Measurements from ENCODE around the gene AP2B1.
A peak's percentile ranks its signal among the peaks of the same experiment; 100 is the strongest.

The AP2B1 gene

DNA sequence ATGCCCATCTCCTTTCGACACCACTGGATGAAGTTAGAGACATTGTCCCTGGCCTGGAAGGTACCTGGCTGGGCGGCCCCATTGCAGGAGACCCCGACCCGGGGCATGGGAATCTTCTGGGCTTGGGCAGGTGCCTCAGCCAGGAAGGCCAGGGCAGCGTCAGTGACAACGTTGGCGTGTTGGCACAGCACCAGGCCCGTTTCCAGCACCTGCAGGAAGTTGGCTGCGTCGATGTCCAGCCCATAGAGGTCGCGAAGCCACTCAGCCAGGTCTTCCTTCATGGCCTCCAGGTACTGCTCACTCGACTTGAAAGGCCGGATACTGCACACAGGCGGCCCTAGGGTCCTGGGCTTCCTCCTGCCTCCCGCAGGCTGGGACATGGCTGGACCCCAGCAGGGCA, 165.3 kb downstream of the AP2B1 start:
- no peak overlapping the region for H3K4me3 ChIP-seq (ENCODE audit: low read length)
- TF ChIP-seq, protein P1, sequence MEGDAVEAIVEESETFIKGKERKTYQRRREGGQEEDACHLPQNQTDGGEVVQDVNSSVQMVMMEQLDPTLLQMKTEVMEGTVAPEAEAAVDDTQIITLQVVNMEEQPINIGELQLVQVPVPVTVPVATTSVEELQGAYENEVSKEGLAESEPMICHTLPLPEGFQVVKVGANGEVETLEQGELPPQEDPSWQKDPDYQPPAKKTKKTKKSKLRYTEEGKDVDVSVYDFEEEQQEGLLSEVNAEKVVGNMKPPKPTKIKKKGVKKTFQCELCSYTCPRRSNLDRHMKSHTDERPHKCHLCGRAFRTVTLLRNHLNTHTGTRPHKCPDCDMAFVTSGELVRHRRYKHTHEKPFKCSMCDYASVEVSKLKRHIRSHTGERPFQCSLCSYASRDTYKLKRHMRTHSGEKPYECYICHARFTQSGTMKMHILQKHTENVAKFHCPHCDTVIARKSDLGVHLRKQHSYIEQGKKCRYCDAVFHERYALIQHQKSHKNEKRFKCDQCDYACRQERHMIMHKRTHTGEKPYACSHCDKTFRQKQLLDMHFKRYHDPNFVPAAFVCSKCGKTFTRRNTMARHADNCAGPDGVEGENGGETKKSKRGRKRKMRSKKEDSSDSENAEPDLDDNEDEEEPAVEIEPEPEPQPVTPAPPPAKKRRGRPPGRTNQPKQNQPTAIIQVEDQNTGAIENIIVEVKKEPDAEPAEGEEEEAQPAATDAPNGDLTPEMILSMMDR (IDR thresholded peaks at IDR 0.05; ENCODE audit: insufficient read depth, low read depth, low read length, missing control alignments): no peak
- no peak for DNase-seq (ENCODE audit: low read depth)

DNA sequence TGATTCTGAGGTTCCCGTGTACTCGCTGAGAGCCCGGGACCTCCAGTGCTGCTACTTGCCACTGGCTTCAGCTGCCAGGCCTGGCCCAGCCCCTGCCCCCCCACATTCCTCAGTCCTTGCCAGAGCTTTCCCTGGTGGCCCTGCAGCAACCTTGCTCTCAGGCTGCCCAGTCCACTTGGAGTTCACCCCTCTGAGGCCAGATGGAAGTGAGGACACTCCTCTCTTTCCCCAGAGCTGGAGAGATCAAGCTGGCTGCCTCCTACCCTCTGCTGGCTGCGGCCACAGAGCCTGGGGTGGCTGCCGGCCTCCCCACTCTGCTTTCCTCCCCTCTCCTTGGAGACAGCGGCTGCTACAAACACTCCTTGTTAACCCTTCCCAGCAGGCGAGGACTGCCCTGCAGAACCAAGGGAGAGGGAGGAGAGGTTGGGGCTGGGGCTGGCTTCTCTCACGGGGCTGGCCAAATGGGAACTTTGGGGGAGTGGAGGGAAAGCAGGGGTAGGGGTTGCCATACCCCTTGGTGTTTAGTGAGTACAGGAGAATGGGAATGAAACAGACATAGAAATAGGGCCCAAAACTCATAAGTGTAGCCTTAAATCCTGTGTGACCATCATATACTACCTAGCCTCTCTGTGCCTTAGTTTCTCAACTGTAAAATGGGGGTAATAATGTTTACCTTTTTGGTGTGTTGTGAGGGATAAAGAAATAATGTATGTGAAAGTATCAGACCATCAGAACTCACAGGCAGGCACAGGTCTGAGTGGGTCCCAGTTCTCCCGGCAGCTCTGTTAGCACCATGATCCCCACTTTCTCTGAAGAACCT, 166.0 kb downstream of the AP2B1 start, which contains the start of gene GAS2L2:
TSS of gene GAS2L2 (minus strand) at position 295 of the 820 bp plus-strand sequence. CDS start 389 bp downstream, outside the sequence.
- DNase-seq (ENCODE audit: low read depth): no peak
- TF ChIP-seq, protein P1 (IDR thresholded peaks at IDR 0.05; ENCODE audit: insufficient read depth, low read depth, low read length, missing control alignments): no peak
- H3K4me3 ChIP-seq (ENCODE audit: low read length): no peak within 1 kb of the TSS

DNA sequence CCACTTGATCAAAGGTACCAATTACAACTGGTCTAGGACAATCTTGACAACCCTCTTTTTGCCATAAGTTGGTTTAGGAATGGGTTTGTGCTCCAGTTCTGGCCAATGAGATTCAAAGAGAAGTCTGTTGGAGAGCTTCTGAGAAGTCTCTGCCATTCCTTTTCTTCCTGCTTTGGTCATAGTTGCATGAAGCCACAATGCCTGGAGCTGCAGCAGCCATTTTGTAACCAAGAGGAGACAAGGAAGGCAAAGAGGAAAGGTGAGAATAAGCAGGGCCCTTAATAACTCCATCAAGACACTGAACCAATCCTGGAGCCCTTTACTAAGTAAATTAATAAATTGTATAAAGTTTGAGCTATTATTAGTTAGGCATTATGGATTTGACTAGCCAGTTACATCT, 170.1 kb downstream of the AP2B1 start:
- H3K4me3 ChIP-seq (ENCODE audit: low read length): no peak overlapping the region
- no peak for DNase-seq (ENCODE audit: low read depth)
- TF ChIP-seq, protein P1 (IDR thresholded peaks at IDR 0.05; ENCODE audit: insufficient read depth, low read depth, low read length, missing control alignments): no peak

DNA sequence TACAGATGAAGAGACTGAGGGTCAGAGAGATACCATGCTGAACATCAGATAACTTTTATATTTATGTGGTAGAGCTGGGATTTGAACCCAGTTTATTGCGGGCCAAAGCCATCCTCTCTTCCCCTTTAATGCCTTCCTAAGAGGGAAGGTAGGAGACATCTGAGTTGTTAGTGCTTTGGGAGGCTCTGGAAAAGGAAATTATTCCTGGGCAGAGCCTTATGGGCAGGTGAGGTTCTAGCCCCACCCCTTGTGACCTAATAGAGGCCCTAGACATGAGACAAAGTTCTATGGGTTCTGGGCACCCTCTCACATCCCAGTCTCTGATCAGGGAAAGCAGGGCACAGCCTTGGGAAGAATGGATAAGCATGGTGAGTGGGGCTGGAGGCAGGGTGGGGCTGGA, 173.5 kb downstream of the AP2B1 start, which contains the start of gene C17orf50:
TSS of gene C17orf50 (plus strand) at position 301 of the 400 bp plus-strand sequence. CDS start at position 356, 55 bp downstream.
- DNase-seq (ENCODE audit: low read depth): no peak
- TF ChIP-seq, protein P1 (IDR thresholded peaks at IDR 0.05; ENCODE audit: insufficient read depth, low read depth, low read length, missing control alignments): no peak
- H3K4me3 ChIP-seq (ENCODE audit: low read length): no peak within 1 kb of the TSS

DNA sequence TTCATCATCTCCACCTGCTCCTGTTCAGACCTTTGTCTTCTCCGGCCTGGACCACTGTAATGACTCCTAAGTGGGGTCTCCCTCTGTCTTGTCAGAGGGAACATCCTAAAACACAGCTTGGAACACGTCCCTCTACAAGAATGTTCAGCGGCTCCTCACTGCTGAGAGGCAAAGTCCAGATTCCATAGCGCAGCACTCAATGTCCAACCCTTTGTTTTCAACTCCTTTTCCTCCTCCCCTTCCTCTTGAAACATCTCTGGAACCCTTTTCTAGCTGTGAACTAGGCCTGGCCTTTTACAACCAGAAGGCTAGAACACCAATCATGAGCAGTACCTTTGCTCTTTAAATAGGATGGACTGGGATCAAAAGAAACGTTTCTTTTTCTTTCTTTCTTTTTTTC, 174.5 kb downstream of the AP2B1 start:
- DNase-seq (ENCODE audit: low read depth): no peak
- no peak overlapping the region for H3K4me3 ChIP-seq (ENCODE audit: low read length)
- TF ChIP-seq, protein P1 (IDR thresholded peaks at IDR 0.05; ENCODE audit: insufficient read depth, low read depth, low read length, missing control alignments): no peak

DNA sequence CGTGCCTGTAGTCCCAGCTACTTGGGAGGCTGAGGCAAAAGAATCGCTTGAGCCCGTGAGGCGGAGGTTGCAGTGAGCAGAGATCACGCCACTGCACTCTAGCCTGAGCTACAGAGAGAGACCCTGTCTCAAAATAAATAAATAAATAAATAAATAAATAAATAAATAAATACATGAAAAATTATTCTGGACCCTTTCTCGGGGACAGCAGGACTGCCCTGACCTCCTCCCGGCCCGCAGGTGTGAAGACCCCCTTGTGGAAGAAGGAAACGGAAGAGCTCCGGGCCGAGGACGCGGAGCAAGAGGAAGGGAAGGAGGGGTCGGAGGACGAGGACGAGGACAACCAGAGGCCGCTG, 176.6 kb downstream of the AP2B1 start:
- no peak for DNase-seq (ENCODE audit: low read depth)
- H3K4me3 ChIP-seq (ENCODE audit: low read length): peak overlapping the region; percentile 27
- TF ChIP-seq, protein P1 (IDR thresholded peaks at IDR 0.05; ENCODE audit: insufficient read depth, low read depth, low read length, missing control alignments): no peak
